EH (cell line): ENCODE results near the gene MICALL1.

Experiments
- DNase-seq: peaks from one replicate; pipeline ENCODE4 v3.0.0-alpha.2; 2015; ENCODE audit warnings: low read depth

The MICALL1 gene

DNA sequence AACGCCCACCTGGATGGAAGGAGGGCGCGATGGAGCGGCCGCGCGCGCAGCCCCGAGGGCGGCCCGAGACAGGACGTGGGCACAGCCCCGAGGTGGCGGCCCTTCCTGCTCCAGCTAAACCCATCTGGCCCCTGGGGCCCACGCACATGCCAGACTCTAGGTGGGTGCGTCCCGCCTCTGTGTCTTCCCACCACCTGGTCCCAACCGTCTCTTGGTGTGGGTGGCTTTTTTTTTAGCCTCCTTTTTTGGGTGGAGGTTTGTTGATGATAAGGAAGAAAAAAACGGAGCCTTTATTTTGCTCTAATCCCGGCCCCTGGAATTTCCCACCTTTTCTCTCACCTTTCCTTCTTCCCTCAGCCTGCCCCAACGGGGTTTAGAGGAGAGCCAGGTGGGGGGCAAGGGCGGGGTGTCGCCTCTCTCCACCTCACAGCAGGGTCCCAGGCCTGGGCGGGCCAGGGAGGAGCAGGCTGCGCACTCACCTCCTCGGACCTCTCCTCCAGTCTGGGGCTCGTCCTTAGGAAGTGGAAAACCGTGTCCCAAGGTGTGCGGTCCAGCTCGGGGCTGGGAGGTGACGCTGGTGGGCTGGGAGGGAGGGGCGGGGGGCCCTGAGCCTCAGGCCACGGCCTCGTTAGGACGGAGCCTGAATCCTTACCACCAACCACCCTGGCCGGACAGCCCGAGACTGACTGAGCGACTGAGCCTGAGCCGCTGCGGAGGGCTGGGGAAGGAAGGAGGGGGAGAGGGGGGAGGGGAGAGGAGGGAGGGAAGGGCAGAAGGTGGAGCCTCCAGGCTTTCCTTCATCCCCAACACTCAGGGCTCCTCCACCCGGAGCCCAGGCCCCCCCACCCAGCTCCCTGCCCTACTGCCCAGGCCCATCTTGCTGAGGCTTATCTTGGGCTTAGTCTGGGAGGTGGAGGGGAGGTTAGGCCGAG is 78.0 kb downstream of the MICALL1 start, which contains the start of gene SOX10:
TSS of gene SOX10 (minus strand) at position 696 of the 932 bp plus-strand sequence. CDS start 771 bp downstream, outside the sequence.
- DNase-seq = no peak

GRCh38 chr22:37985050-37985585 is 79.0 kb downstream of the MICALL1 start:
- no peak for DNase-seq

DNA sequence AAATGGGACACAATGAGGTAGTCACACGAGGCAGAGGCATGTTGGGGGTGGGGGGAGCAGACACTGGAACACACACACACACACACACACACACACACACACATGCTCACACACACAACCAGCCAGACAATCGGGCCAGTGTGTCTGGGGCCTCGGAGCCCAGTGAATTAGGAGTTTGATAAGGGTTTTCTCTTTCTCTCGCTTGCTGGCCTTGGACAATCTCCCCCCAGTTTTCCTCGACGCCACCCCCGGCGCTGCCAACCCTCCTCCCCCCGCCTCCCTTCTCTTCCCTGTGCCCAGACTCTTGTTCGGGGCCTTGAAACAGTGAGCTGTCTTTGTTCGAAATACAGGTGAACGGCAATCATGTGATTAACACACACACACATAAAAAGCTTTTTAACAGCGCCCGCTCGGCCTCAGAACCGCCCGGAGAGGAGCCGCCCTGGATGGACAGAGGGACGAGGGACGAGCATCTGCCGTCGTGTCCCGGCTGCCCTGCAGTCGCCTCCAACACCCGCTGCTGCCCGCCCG is 79.7 kb downstream of the MICALL1 start:
- no peak for DNase-seq

GRCh38 chr22:37986371-37986770 is 80.3 kb downstream of the MICALL1 start:
- no peak for DNase-seq

DNA sequence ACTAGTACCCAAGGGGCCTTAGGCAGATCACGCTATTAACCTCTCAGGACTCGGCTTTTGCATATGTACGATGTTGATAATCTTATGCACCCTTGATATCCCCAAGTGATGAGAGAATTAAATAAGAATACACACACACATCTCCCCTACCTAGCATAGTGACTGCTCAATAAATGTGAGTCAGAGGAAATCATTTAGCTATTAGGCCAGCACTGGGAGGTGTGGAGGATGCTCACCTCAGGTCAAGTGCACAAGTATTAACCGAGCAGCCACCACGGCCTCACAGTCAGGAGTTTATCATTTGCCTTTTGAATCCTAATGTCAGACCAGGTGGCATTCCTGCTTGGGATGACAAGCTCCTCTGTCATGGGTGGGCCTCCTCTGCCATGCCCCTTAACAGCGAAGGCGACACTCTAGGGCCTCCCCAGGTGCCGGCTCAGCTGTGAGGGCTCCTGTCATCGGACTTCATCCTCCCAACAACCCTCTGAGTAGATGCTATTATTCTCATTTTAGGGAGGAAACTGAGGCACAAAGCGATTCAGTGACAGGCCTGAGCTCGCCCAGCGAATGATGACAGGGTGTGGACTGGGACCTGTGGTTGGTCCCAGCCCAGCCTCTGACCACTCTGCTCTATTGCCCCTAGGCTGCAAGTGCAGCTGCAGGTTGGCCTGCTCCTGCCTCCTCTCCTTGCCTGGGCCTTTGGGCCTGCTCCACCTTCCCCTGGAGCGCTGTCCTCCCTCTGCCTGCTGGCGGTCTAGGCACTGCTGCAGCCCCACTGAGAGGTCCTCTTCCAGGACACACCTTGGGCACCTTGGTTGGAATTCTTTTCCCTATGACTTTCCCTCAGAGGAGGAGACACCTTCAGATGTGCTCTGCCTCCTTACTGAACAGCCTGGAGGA is 83.3 kb downstream of the MICALL1 start:
- DNase-seq = no peak

GRCh38 chr22:37990301-37990700 is 84.2 kb downstream of the MICALL1 start:
- no peak for DNase-seq

- DNase-seq = no peak
Observed at GRCh38 chr22:37990862-37991261, 84.8 kb downstream of the MICALL1 start.

GRCh38 chr22:37991731-37992442 is 85.8 kb downstream of the MICALL1 start:
- DNase-seq = no peak
